ENCODE results near the gene RTBDN.

DNA sequence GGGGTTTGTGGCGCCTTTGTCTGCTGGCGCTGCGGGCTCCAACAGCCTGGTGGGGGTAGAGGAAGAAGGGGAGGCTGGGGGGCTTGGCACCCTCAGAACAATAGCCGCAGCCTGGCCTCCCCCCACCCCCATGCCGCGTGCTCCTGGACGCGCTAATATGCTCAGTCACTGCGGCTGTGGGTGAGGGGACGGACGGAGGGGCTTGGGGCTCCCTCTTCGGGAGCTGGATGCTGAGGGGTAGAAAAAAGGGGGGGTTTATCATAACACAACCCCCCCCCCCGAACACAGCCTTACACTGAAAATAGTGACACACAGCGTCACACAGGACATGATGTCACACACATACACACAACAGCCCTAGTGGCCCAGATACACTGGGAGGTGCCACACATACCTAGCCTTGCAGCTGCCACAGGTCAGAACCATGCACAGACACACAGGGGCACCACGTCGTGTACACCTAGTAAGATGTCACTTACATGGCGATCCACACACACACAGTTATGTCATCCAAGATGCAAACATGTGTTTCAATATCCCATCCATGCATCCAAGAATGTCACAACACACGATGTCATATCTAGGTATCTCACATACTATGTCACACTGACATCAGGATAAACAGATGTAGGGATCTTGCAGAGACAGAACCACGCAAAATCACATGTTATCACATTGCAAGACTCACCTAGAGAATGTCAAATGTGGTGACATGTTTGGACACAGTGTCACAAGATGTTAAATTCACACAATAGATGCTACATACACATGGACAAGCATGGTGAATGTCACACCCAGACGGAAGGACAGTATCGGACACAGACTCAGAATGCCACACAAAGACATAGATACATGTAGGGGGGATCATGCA is 4.7 kb upstream of the RTBDN start:
- no peak for TF ChIP-seq ZNF384 (IDR thresholded peaks at IDR 0.05)
- TF ChIP-seq FOXA1 (IDR thresholded peaks at IDR 0.05): no peak
- TF ChIP-seq TARDBP (IDR thresholded peaks at IDR 0.05): no peak
- no peak for TF ChIP-seq SP1 (IDR thresholded peaks at IDR 0.05)
